Sigmoid colon (tissue), 7 donors: Measurements from ENCODE around the gene UVRAG. TPM values are rescaled to one million over a fixed set of nuclear protein-coding genes. Genes with fewer than 3 reads are reported as not detected.

Experiments
- DNase-seq: peaks from one replicate; pipeline ENCODE4 v3.0.0-alpha.2; 2019
- H3K27ac ChIP-seq, 4 donors: fragments of 200-600 bp; sonication (generic); one replicate each; pipeline ENCODE4 v1.5.1; 2016 to 2019; ENCODE audit warnings: mild to moderate bottlenecking in 1 of 4
- H3K27me3 ChIP-seq, 3 donors: fragments of 200-600 bp; sonication (generic); one replicate each; pipeline ENCODE4 v1.5.1; 2019; ENCODE audit warnings: mild to moderate bottlenecking in 1 of 3
- H3K36me3 ChIP-seq, 4 donors: fragments of 200-600 bp; sonication (generic); one replicate each; pipeline ENCODE4 v1.5.1; 2016 to 2019
- H3K4me1 ChIP-seq, 4 donors: fragments of 200-600 bp; sonication (generic); one replicate each; pipeline ENCODE4 v1.5.1; 2017 to 2019
- H3K4me3 ChIP-seq, 4 donors: fragments of 200-600 bp; sonication (generic); one replicate each; pipeline ENCODE4 v1.5.1; 2017 to 2019; ENCODE audit warnings: mild to moderate bottlenecking in 2 of 4, moderate library complexity in 1 of 4
- H3K9me3 ChIP-seq, 4 donors: fragments of 200-600 bp in 3 of 4; sonication (generic) in 3 of 4; one replicate each; pipeline versions ENCODE4 v1.5.1 to v1.6.1; 2013 to 2019
- EP300 ChIP-seq, 4 donors: sonication (generic); formaldehyde crosslinking; IDR thresholded peaks; one replicate each; pipeline ENCODE4 v1.6.1; 2017; ENCODE audit warnings: antibody characterized with exemption in 4 of 4
- POLR2A ChIP-seq, 2 donors: fragments of 450-650 bp; IDR thresholded peaks; one replicate each; pipeline ENCODE4 v1.6.1; 2016; ENCODE audit warnings: antibody characterized with exemption in 2 of 2, mild to moderate bottlenecking in 2 of 2, moderate library complexity in 2 of 2
- POLR2AphosphoS5 ChIP-seq, 4 donors: sonication (generic); formaldehyde crosslinking; IDR thresholded peaks; one replicate each; pipeline ENCODE4 v1.6.1; 2017; ENCODE audit warnings: antibody characterized with exemption in 4 of 4
- whole genome bisulfite sequencing, 2 donors: extraction: QIAGEN DNeasy Blood & Tissue Kit; methylation state at CpG; one replicate each; pipeline ENCODE4 v1.1.7; 2013; 5-methylcytosine and 5-hydroxymethylcytosine counted together
- intact Hi-C: fragments of 100-400 bp; cut with DNase I; formaldehyde crosslinking; loops from one replicate; pipeline ENCODE4 v1.15.1; 2023
- polyA plus RNA-seq, 3 donors: library from polyadenylated mRNA; stranded (reverse); fragments of 200-250 nt; gene quantifications; one replicate each; pipeline ENCODE4 v1.2.3, GENCODE V29; 2013
- total RNA-seq, 4 donors: library from RNA; depleted of rRNA; stranded (reverse); fragments of >200 nt; gene quantifications; one replicate each; pipeline ENCODE4 v1.1.0, GENCODE V29; 2016
- TF ChIP-seq, protein P1 (sequence below), 4 experiments: fragments of 450-650 bp in 3 of 4; fragments of 200-600 bp in 1 of 4; IDR thresholded peaks; one replicate each; pipeline ENCODE4 v1.5.1; 2016 to 2019; ENCODE audit warnings: antibody characterized with exemption in 4 of 4, mild to moderate bottlenecking in 3 of 4, moderate library complexity in 2 of 4
- donor health status: healthy with polysubstance abuse.
- donor health status: Bipolar disorder and iron deficiency.
- donor health status: healthy.

UVRAG gene
- total and polyA plus RNA-seq, 7 donors = 4.9 to 43.2 (median 29.3) TPM

- Histone ChIP-seq H3K27me3 (no peaks in the 10 kb centered on the region), H3K36me3 (no peaks in the 10 kb centered on the region), H3K27ac (no peak overlapping the region), H3K4me1 (peaks cover 0 to 35% (median 30%) of the 10 kb centered on the region in 4 donors), H3K4me3 (no peak overlapping the region), H3K9me3 (no peaks in the 10 kb centered on the region)
- WGBS, 2 donors = 78 to 84% methylated on average over 2 of the region's 2 CpGs
- intact Hi-C loops = no loop called here
- no peak for DNase-seq
- TF ChIP-seq POLR2AphosphoS5 (IDR thresholded peaks at IDR 0.05) (no peak), EP300 (IDR thresholded peaks at IDR 0.05) (no peak), POLR2A (IDR thresholded peaks at IDR 0.05) (no peak)
- TF ChIP-seq, protein P1, sequence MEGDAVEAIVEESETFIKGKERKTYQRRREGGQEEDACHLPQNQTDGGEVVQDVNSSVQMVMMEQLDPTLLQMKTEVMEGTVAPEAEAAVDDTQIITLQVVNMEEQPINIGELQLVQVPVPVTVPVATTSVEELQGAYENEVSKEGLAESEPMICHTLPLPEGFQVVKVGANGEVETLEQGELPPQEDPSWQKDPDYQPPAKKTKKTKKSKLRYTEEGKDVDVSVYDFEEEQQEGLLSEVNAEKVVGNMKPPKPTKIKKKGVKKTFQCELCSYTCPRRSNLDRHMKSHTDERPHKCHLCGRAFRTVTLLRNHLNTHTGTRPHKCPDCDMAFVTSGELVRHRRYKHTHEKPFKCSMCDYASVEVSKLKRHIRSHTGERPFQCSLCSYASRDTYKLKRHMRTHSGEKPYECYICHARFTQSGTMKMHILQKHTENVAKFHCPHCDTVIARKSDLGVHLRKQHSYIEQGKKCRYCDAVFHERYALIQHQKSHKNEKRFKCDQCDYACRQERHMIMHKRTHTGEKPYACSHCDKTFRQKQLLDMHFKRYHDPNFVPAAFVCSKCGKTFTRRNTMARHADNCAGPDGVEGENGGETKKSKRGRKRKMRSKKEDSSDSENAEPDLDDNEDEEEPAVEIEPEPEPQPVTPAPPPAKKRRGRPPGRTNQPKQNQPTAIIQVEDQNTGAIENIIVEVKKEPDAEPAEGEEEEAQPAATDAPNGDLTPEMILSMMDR (IDR thresholded peaks at IDR 0.05) = no peak
Observed at GRCh38 chr11:75899806-75900205, 84.8 kb downstream of the UVRAG start.

DNA sequence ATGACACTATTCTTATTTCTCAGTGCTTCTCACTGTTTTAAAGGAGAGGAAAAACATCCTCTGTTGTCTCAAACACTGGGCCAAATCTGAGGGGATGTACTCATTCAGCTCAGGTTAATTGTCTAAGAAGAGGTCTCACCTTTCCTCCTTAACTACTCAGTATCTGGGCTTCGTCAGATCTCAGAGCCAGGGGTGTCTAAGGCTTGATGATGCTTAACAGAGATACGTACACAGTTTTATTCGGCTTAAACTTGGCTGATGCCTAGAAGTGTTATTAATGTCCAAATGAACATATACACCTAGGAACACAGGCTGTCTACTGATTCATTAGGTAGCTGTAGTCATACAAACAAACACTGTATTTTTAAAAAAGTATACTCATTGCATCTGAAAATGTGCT is 85.8 kb downstream of the UVRAG start:
- Histone ChIP-seq H3K4me1 (peaks cover 0 to 35% (median 30%) of the 10 kb centered on the region in 4 donors), H3K27me3 (no peaks in the 10 kb centered on the region), H3K9me3 (no peaks in the 10 kb centered on the region), H3K27ac (peak overlapping the region in 2 of 4 donors; percentile 7 to 38), H3K36me3 (no peaks in the 10 kb centered on the region), H3K4me3 (no peak overlapping the region)
- 94 to 97% methylated on average over 3 of the region's 3 CpGs for WGBS, 2 donors
- intact Hi-C loops = no loop called here
- TF ChIP-seq POLR2A (IDR thresholded peaks at IDR 0.05) = no peak
- TF ChIP-seq POLR2AphosphoS5 (IDR thresholded peaks at IDR 0.05) = peak; percentile 61 to 80 (median 70)
- DNase-seq = no peak

- Histone ChIP-seq H3K27me3 (no peaks in the 10 kb centered on the region), H3K4me1 (peaks cover 0 to 35% (median 30%) of the 10 kb centered on the region in 4 donors), H3K4me3 (no peak overlapping the region), H3K9me3 (no peaks in the 10 kb centered on the region), H3K27ac (no peak overlapping the region), H3K36me3 (no peaks in the 10 kb centered on the region)
- 71 to 85% methylated on average over 2 of the region's 2 CpGs for WGBS, 2 donors
- DNase-seq = no peak
- intact Hi-C loops = no loop called here
- TF ChIP-seq EP300 (IDR thresholded peaks at IDR 0.05) = no peak
- TF ChIP-seq, protein P1 (IDR thresholded peaks at IDR 0.05) = no peak
- TF ChIP-seq POLR2A (IDR thresholded peaks at IDR 0.05) = no peak
- no peak for TF ChIP-seq POLR2AphosphoS5 (IDR thresholded peaks at IDR 0.05)
Observed at GRCh38 chr11:75902631-75903030, 87.6 kb downstream of the UVRAG start.

- Histone ChIP-seq H3K4me3 (no peak overlapping the region), H3K4me1 (peaks cover 0 to 35% (median 30%) of the 10 kb centered on the region in 4 donors), H3K27me3 (no peaks in the 10 kb centered on the region), H3K36me3 (no peaks in the 10 kb centered on the region), H3K9me3 (no peaks in the 10 kb centered on the region), H3K27ac (no peak overlapping the region)
- DNase-seq = no peak
- intact Hi-C loops = no loop called here
- WGBS, 2 donors = 54 to 72% methylated on average over 2 of the region's 2 CpGs
- TF ChIP-seq POLR2AphosphoS5 (IDR thresholded peaks at IDR 0.05) = no peak
- no peak for TF ChIP-seq POLR2A (IDR thresholded peaks at IDR 0.05)
- TF ChIP-seq EP300 (IDR thresholded peaks at IDR 0.05) = no peak
- TF ChIP-seq, protein P1 (IDR thresholded peaks at IDR 0.05) = no peak
Observed at GRCh38 chr11:75903276-75903675, 88.3 kb downstream of the UVRAG start.

DNA sequence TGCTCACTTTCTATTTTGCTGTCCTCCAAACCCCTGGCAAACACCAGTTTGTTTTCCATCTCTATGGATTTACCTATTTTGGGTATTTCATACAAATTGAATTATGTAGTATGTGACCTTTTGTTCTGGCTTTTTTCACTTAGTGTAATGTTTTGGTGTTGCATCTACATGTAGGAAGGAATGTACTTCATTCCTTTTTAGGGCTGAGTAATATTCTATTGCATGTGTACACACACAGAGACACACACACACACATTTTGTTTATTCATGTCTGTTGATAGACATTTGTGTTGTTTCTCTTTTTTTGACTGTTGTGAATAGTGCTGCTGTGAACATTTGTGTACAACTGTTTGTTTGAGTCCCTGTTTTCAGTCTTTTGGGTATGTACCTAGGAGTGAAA is 90.4 kb downstream of the UVRAG start:
- TF ChIP-seq POLR2AphosphoS5 (IDR thresholded peaks at IDR 0.05) = no peak
- no peak for TF ChIP-seq EP300 (IDR thresholded peaks at IDR 0.05)
- TF ChIP-seq POLR2A (IDR thresholded peaks at IDR 0.05) = no peak
- TF ChIP-seq, protein P1 (IDR thresholded peaks at IDR 0.05) = no peak
- no peak overlapping the region for H3K27ac ChIP-seq
- DNase-seq = no peak
- no peaks in the 10 kb centered on the region for H3K36me3 ChIP-seq
- peaks cover 0 to 22% (median 16%) of the 10 kb centered on the region in 4 donors for H3K4me1 ChIP-seq
- H3K9me3 ChIP-seq = no peaks in the 10 kb centered on the region
- intact Hi-C loops = no loop called here
- no peaks in the 10 kb centered on the region for H3K27me3 ChIP-seq
- no peak overlapping the region for H3K4me3 ChIP-seq
